A673 (cell line): Measurements from ENCODE around the gene C19orf47. TPM values are rescaled to one million over a fixed set of nuclear protein-coding genes. Genes with fewer than 3 reads are reported as not detected.

Experiments used
- BruUV-seq: library from RNA; stranded (reverse); fragments of 400-500 nt; replicated peaks from 2 replicates; lab custom pipeline; 2021; lab: Mats Ljungman, UMichigan
- CTCF ChIA-PET: fragments of 300-600 bp; sonication (Branson Sonifier 250); formaldehyde crosslinking; loops from one replicate; lab custom pipeline; 2022; ENCODE audit warnings: antibody characterized with exemption; lab: Charles Lee
- POLR2A ChIA-PET: fragments of 300-600 bp; sonication (Branson Sonifier 250); formaldehyde crosslinking; loops from one replicate; lab custom pipeline; 2022; ENCODE audit warnings: antibody characterized with exemption; ENCODE audit not compliant: low non-redundant PET; lab: Charles Lee
- DNase-seq: peaks from one replicate; pipeline ENCODE4 v3.0.0-alpha.2; 2015; ENCODE audit warnings: low spot score
- H3K27ac ChIP-seq: fragments of 200-600 bp; sonication (generic); 2 replicates; pipeline ENCODE4 v1.5.1; 2016; ENCODE audit warnings: mixed run types, low read depth, mild to moderate bottlenecking, mixed read lengths, antibody characterized with exemption, low read length; ENCODE audit not compliant: poor library complexity, severe bottlenecking
- H3K27me3 ChIP-seq: fragments of 200-600 bp; sonication (generic); replicated peaks from 2 replicates; pipeline ENCODE4 v1.6.1; 2017; ENCODE audit warnings: mixed run types, low read depth, mild to moderate bottlenecking, mixed read lengths, antibody characterized with exemption, low read length; ENCODE audit not compliant: insufficient read depth, poor library complexity
- H3K36me3 ChIP-seq: fragments of 200-600 bp; sonication (generic); 2 replicates; pipeline ENCODE4 v1.6.1; 2016; ENCODE audit warnings: mixed run types, mild to moderate bottlenecking, mixed read lengths, antibody characterized with exemption, low read length; ENCODE audit not compliant: insufficient read depth, poor library complexity, severe bottlenecking
- H3K4me1 ChIP-seq: fragments of 200-600 bp; sonication (generic); 2 replicates; pipeline ENCODE4 v1.6.1; 2017; ENCODE audit warnings: mixed run types, mild to moderate bottlenecking, mixed read lengths, antibody characterized with exemption, low read length; ENCODE audit not compliant: insufficient read depth, poor library complexity, severe bottlenecking
- H3K4me3 ChIP-seq: fragments of 200-600 bp; sonication (generic); 2 replicates; pipeline ENCODE4 v1.5.1; 2016; ENCODE audit warnings: low read depth, mixed run types, mild to moderate bottlenecking, mixed read lengths, low read length; ENCODE audit not compliant: poor library complexity, severe bottlenecking
- H3K9me3 ChIP-seq: fragments of 200-600 bp; sonication (generic); 2 replicates; pipeline ENCODE4 v1.6.1; 2016; ENCODE audit warnings: mixed run types, low read depth, mild to moderate bottlenecking, mixed read lengths, antibody characterized with exemption, low read length; ENCODE audit not compliant: poor library complexity, severe bottlenecking
- EZH2 ChIP-seq: fragments of 200-600 bp; sonication (generic); IDR thresholded peaks from 2 replicates; pipeline ENCODE4 v1.6.1; 2017; ENCODE audit warnings: borderline replicate concordance, low read depth, mild to moderate bottlenecking, mixed read lengths, antibody characterized with exemption, low read length; ENCODE audit not compliant: poor library complexity, severe bottlenecking
- intact Hi-C: fragments of 100-400 bp; cut with micrococcal nuclease; formaldehyde crosslinking; loops from one replicate; pipeline ENCODE4 v1.10.0; 2022; ENCODE audit not compliant: unreplicated experiment
- total RNA-seq: library from RNA; stranded (reverse); gene quantifications from 2 replicates; pipeline ENCODE4 v1.2.3, GENCODE V29; 2021
- TF ChIP-seq, protein P1 (sequence below): fragments of 300-800, 200-600 bp; sonication (generic); conservative IDR thresholded peaks from 2 replicates; pipeline ENCODE4 v1.5.1; 2017; ENCODE audit warnings: low read depth, mild to moderate bottlenecking, antibody characterized with exemption, low read length, moderate library complexity, mixed read lengths

Gene C19orf47
- total RNA-seq, 1 experiment from 2014 or later, result 26.5 TPM

DNA sequence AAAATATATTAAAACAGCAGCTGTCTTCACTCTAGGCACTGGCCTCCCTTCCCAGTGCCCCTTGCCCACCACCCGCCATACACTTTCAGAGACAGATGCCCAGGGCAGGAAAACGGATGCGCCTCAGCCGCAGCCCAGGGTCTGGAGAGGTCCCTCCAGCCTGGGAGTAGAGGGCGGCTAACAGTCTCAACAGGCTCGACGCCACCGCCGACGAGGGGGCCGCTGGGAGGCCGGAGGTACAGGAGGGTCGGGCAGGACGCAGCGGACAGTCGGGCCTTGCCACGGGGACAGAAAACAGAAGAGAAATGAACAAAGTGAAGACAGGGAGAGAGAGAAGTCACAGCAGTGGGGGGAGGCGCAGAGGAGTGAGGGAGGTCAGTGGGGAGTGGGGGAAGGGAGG lies 27.1 kb downstream of the C19orf47 start:
- intact Hi-C loops, result no loop called here

DNA sequence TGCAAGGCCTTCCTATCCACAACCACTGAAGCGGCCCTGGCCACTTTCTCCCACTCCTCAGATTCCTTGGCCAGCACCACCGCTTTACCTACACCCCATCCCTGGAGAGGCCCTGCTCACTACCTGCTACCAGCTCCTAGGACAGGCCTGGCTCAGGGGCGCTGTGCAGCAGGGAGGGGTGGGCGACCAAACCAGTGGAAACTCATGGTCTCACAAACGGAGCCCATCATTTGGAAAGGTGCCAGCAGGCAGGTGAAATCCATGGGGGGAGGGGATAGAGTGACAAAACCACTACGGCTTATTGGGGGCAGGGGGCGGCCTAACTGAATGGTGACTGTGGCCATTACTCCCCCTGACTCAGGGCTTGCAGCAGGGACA lies 27.6 kb downstream of the C19orf47 start:
- Histone ChIP-seq H3K36me3 (peaks cover 43% of the 10 kb centered on the region), H3K4me1 (peaks cover 23% of the 10 kb centered on the region), H3K4me3 (no peak overlapping the region), H3K27me3 (no peaks in the 10 kb centered on the region), H3K27ac (no peak overlapping the region), H3K9me3 (no peaks in the 10 kb centered on the region)
- DNase-seq, result no peak
- BruUV-seq, result no TSS peak
- CTCF ChIA-PET, result no interaction called here
- no peak for TF ChIP-seq EZH2
- TF ChIP-seq, protein P1, sequence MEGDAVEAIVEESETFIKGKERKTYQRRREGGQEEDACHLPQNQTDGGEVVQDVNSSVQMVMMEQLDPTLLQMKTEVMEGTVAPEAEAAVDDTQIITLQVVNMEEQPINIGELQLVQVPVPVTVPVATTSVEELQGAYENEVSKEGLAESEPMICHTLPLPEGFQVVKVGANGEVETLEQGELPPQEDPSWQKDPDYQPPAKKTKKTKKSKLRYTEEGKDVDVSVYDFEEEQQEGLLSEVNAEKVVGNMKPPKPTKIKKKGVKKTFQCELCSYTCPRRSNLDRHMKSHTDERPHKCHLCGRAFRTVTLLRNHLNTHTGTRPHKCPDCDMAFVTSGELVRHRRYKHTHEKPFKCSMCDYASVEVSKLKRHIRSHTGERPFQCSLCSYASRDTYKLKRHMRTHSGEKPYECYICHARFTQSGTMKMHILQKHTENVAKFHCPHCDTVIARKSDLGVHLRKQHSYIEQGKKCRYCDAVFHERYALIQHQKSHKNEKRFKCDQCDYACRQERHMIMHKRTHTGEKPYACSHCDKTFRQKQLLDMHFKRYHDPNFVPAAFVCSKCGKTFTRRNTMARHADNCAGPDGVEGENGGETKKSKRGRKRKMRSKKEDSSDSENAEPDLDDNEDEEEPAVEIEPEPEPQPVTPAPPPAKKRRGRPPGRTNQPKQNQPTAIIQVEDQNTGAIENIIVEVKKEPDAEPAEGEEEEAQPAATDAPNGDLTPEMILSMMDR, result no peak
- POLR2A ChIA-PET, result no interaction called here
- intact Hi-C loops, result no loop called here

More for the DNA sequence above, 27.1 kb downstream of the C19orf47 start:
- ChIA-PET CTCF (no interaction called here), POLR2A (no interaction called here)
- Histone ChIP-seq H3K36me3 (peaks cover 48% of the 10 kb centered on the region), H3K27ac (no peak overlapping the region), H3K27me3 (no peaks in the 10 kb centered on the region), H3K9me3 (no peaks in the 10 kb centered on the region), H3K4me1 (peaks cover 20% of the 10 kb centered on the region), H3K4me3 (no peak overlapping the region)
- TF ChIP-seq EZH2, result no peak
- TF ChIP-seq, protein P1, result no peak
- BruUV-seq, result no TSS peak
- no peak for DNase-seq

DNA sequence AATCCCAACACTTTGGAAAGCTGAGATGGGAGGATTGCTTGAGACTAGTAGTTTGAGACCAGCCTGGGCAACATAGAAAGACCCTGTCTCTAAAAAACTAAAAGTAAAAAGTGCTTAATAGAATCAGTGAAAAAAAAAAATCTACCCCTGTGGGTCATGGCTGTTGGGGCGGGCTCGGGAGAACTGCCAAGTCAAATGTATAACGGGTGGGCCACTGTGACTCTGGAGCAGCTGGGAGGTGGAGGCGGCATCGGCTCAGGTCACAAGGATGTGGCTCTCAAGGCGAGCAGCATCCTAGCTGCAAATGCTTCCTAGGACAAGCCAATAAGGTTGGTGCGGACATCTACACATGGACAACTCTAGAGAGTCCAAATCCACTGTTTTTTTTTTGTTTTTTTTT lies 30.9 kb downstream of the C19orf47 start:
- Histone ChIP-seq H3K4me3 (no peak overlapping the region), H3K36me3 (peaks cover 16% of the 10 kb centered on the region), H3K27ac (no peak overlapping the region), H3K27me3 (no peaks in the 10 kb centered on the region), H3K9me3 (no peaks in the 10 kb centered on the region), H3K4me1 (peaks cover 15% of the 10 kb centered on the region)
- no TSS peak for BruUV-seq
- intact Hi-C loops, result no loop called here
- no peak for DNase-seq
- ChIA-PET POLR2A (no interaction called here), CTCF (no interaction called here)
- TF ChIP-seq EZH2, result no peak
- TF ChIP-seq, protein P1, result no peak
